ENCODE measurements around the gene PPP1R26.
"Not testable (repeated sequence)": the region's sequence is repeated elsewhere in the genome, so short reads cannot be mapped to it uniquely, and the experiment has no call there.

PPP1R26 gene

GRCh38 chr9:135479469-135480052 lies at the start of gene PPP1R26:
PPP1R26 (plus strand) TSS chr9:135479782; CDS start chr9:135484511, 4,729 bp downstream.
- Histone ChIP-seq H3K9me3 (no peaks in the 10 kb centered on the region), H3K27me3 (peaks cover 81% of the 10 kb centered on the region), H3K4me3 (ENCODE audit: low read depth in 1 of 2, low read length in 1 of 2) (peak within 1 kb of the TSS in 1 of 2 experiments; percentile 29), H3K4me1 (ENCODE audit: control insufficient read depth in 1 of 2, insufficient read depth in 1 of 2, low read depth in 1 of 2, low read length in 1 of 2) (peaks cover 5 to 11% of the 10 kb centered on the region in 2 experiments), H3K36me3 (no peaks in the 10 kb centered on the region), H3K27ac (no peak within 1 kb of the TSS)
- no peak for TF ChIP-seq CTCF (IDR thresholded peaks at IDR 0.05)

- no peaks in the 10 kb centered on the region for H3K9me3 ChIP-seq
- no peaks in the 10 kb centered on the region for H3K4me1 ChIP-seq (ENCODE audit: control insufficient read depth in 1 of 2, insufficient read depth in 1 of 2, low read depth in 1 of 2, low read length in 1 of 2)
- no peak overlapping the region for H3K27ac ChIP-seq
- H3K27me3 ChIP-seq = peaks cover 18% of the 10 kb centered on the region
- no peak for TF ChIP-seq CTCF (IDR thresholded peaks at IDR 0.05)
- no peak overlapping the region for H3K4me3 ChIP-seq (ENCODE audit: low read depth in 1 of 2, low read length in 1 of 2)
- H3K36me3 ChIP-seq = no peaks in the 10 kb centered on the region
These were observed 42.3 kb upstream of the PPP1R26 start for GRCh38 chr9:135437259-135437658.

GRCh38 chr9:135437696-135438095 lies 41.9 kb upstream of the PPP1R26 start:
- not testable (repeated sequence) for H3K9me3 ChIP-seq; H3K27ac ChIP-seq; H3K36me3 ChIP-seq; H3K4me1 ChIP-seq (ENCODE audit: control insufficient read depth in 1 of 2, insufficient read depth in 1 of 2, low read depth in 1 of 2, low read length in 1 of 2); H3K4me3 ChIP-seq (ENCODE audit: low read depth in 1 of 2, low read length in 1 of 2)
- H3K27me3 ChIP-seq = peaks cover 23% of the 10 kb centered on the region

- H3K4me1 ChIP-seq (ENCODE audit: control insufficient read depth in 1 of 2, insufficient read depth in 1 of 2, low read depth in 1 of 2, low read length in 1 of 2); H3K4me3 ChIP-seq (ENCODE audit: low read depth in 1 of 2, low read length in 1 of 2); H3K9me3 ChIP-seq; H3K36me3 ChIP-seq; H3K27ac ChIP-seq: not testable (repeated sequence)
- peaks cover 33% of the 10 kb centered on the region for H3K27me3 ChIP-seq
These were observed 40.9 kb upstream of the PPP1R26 start for GRCh38 chr9:135438581-135439232.

GRCh38 chr9:135439514-135439913 lies 40.1 kb upstream of the PPP1R26 start:
- H3K27ac ChIP-seq; H3K4me1 ChIP-seq (ENCODE audit: control insufficient read depth in 1 of 2, insufficient read depth in 1 of 2, low read depth in 1 of 2, low read length in 1 of 2); H3K36me3 ChIP-seq; H3K4me3 ChIP-seq (ENCODE audit: low read depth in 1 of 2, low read length in 1 of 2); H3K9me3 ChIP-seq: not testable (repeated sequence)
- H3K27me3 ChIP-seq = peaks cover 38% of the 10 kb centered on the region

- no peaks in the 10 kb centered on the region for H3K9me3 ChIP-seq
- no peak overlapping the region for H3K27ac ChIP-seq
- H3K36me3 ChIP-seq = no peaks in the 10 kb centered on the region
- peaks cover 42% of the 10 kb centered on the region for H3K27me3 ChIP-seq
- H3K4me1 ChIP-seq (ENCODE audit: control insufficient read depth in 1 of 2, insufficient read depth in 1 of 2, low read depth in 1 of 2, low read length in 1 of 2) = no peaks in the 10 kb centered on the region
- no peak for TF ChIP-seq CTCF (IDR thresholded peaks at IDR 0.05)
- H3K4me3 ChIP-seq (ENCODE audit: low read depth in 1 of 2, low read length in 1 of 2) = no peak overlapping the region
These were observed 39.7 kb upstream of the PPP1R26 start for GRCh38 chr9:135439916-135440315.

GRCh38 chr9:135440620-135441019 lies 39.0 kb upstream of the PPP1R26 start:
- Histone ChIP-seq H3K36me3 (no peaks in the 10 kb centered on the region), H3K4me1 (ENCODE audit: control insufficient read depth in 1 of 2, insufficient read depth in 1 of 2, low read depth in 1 of 2, low read length in 1 of 2) (no peaks in the 10 kb centered on the region), H3K4me3 (ENCODE audit: low read depth in 1 of 2, low read length in 1 of 2) (no peak overlapping the region), H3K27ac (no peak overlapping the region), H3K27me3 (peaks cover 42% of the 10 kb centered on the region), H3K9me3 (no peaks in the 10 kb centered on the region)
- TF ChIP-seq CTCF (IDR thresholded peaks at IDR 0.05) = no peak

GRCh38 chr9:135441105-135442071 lies 38.2 kb upstream of the PPP1R26 start:
- H3K27me3 ChIP-seq = peaks cover 42% of the 10 kb centered on the region
- not testable (repeated sequence) for H3K27ac ChIP-seq

More at GRCh38 chr9:135441105-135442071, 38.2 kb upstream of the PPP1R26 start:
- not testable (repeated sequence) for H3K36me3 ChIP-seq; H3K9me3 ChIP-seq; H3K4me3 ChIP-seq (ENCODE audit: low read depth in 1 of 2, low read length in 1 of 2); H3K4me1 ChIP-seq (ENCODE audit: control insufficient read depth in 1 of 2, insufficient read depth in 1 of 2, low read depth in 1 of 2, low read length in 1 of 2)
